Limb (tissue), 2 donors: ENCODE data around the gene HNRNPA2B1.
"Not testable (repeated sequence)": the region's sequence is repeated elsewhere in the genome, so short reads cannot be mapped to it uniquely, and the experiment has no call there.

Source experiments
- DNase-seq, 2 donors: peaks; one replicate each; pipeline ENCODE4 v3.0.0-alpha.2; 2016; ENCODE audit errors: extremely low spot score in 2 of 2

The HNRNPA2B1 gene

DNA sequence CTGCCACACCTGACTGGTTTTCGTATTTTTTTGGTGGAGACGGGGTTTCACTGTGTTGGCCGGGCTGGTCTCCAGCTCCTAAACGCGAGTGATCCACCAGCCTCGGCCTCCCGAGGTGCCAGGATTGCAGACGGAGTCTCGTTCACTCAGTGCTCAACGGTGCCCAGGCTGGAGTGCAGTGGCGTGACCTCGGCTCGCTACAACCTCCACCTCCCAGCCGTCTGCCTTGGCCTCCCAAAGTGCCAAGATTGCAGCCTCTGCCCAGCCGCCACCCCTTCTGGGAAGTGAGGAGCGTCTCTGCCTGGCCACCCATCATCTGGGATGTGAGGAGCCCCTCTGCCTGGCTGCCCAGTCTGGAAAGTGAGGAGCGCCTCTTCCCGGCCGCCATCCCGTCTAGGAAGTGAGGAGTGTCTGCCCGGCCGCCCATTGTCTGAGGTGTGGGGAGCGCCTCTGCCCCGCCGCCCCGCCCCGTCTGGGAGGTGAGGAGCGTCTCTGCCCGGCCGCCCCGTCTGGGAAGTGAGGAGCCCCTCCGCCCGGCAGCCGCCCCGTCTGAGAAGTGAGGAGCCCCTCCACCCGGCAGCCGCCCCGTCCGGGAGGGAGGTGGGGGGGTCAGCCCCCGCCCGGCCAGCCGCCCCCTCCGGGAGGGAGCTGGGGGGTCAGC lies 52.8 kb downstream of the HNRNPA2B1 start:
- DNase-seq, result not testable (repeated sequence)

DNA sequence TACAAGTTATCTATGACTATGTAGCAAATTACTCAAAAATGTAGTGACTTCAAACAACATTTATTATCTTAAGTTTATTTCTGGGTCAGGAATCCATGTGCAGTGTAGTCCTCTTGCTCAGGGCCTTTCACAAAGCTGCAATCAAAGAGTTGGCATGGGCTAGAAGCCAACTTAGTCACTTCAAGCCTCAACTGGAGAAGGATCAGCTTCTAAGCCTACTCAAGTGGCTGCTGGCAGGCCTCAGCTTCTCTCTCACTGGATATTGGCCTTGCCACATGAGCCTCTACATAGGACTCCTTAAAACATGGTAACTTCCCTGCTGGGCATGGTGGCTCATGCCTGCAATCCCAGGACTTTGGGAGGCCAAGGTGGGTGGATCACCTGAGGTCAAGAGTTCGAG lies 53.5 kb downstream of the HNRNPA2B1 start:
- no peak for DNase-seq

DNA sequence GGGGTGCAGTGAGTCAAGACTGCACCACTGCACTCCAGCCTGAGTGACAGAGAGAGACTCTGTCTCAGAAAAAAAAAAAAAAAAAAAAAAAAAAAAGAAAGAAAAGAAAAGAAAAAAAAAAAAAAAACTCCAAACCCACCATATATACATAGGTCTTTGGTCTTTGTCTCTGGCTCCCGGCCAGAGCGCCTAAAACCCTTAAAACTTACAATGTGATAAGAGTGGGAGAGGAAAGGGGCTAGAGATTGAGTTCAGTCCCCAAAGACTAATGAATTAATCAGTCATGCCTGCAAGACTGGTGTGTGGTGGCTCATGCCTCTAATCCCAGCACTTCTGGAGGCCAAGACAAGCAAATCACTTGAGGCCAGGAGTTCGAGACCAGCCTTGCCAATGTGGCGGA lies 55.3 kb downstream of the HNRNPA2B1 start:
- no peak for DNase-seq

DNA sequence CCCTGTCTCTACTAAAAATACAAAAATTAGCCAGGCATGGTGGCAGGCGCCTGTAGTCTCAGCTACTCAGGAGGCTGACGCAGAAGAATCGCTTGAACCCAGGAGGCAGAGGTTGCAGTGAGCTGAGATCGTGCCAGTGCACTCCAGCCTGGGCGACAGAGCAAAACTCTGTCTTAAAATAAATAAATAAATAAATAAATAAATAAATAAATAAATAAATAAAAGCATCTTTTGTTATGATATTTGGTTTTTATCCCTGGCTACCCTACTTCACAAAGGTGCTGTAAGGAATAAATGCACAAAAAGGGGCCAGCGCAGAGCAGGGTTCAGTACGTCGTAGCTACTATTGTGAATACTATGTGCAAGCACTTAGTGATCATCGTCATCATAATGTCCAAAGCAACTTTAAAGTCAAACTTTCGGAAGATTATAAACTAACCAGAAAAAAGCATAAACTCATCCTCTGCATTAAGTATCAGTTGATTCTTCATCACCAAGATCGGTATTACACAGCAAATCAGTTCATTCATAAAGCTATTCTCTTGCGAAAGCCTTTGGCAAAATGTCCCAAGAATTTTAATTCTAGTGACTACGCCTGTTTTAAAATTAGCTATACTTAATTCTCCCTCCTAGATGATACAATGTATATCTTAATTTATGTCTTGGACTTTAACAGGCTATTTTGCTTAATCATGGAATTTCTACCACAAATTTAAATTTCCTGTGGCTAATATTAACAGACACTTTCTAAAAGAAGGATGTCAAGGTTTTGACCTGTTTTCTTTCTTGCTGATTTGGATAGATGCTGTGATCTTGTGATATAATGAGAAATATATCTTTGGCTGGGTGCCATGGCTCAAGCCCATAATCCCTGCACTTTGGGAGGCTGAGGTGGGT lies 56.1 kb downstream of the HNRNPA2B1 start:
- no peak for DNase-seq

DNA sequence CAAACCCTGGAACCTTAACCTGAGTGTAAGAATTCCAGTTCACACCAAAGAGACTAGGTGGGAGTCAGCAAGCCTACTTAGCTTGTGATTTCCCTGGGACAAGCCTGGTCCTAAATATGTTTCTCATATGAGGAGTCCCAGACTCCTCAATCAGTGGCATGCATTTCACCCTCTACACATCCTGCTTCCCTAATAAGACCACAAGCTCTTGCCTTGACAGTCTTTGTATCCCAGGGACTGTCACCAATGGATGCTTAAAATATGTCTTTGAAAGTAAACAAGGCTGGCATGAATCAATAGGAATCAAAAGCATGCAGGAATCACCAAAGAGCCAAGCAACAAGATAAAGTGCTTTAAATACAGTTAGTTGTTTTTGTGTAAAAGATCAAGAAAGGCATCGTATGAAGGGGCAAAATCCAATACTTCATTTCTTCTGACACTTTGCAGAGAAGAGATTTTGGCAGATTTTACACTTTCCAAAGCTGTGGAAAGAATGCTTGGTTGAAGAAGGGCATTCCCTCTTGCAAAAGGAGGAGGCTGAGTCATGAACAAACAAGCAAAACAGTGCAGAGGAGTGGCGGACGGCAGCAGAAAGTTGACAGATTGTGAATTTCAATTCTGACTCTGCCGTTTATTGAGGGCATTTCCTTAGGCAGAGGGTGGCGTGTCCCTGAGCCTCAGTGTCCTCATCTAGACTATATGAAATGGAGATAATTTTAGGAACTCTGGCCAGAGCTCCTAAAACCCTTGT lies 57.1 kb downstream of the HNRNPA2B1 start:
- no peak for DNase-seq

DNA sequence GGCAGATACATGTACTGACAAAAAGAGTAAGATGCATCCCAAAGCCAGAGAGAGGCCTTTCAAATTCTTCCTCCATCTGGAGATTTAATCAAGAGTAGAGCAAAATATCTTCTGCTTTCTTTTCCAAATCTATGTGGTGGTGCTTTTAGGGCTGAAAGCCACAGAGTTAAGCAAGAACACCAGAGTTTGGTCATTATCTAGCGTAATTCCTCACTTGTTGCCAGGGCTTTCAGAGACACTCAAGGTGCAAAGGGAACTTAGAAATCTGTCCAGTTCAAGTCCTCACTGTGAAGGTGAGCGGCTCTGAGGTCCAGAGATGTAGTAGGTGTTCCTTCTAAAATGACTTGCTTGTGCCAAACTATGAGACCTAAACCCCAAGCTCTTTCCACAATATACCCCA lies 59.5 kb downstream of the HNRNPA2B1 start:
- DNase-seq, result no peak

DNA sequence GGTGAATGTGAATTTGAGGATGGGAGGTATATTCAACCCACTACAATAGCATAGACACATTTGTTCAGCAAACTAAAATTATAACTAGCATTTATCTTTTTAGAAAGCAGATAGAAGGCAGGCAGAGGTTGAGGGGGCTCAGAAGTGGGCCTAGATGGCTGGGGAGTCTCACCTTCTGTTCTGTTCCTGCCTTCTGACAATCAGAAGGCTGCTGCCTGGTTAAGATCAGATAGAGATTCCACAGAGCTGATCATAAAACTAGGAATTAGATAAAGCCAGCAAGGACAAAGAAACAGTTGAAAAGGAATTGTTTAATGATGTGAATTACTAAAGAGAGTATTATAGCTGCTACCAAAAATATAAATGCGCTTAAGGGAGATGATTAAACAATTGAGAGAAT lies 60.2 kb downstream of the HNRNPA2B1 start:
- DNase-seq, result no peak
